Measurements from ENCODE around the gene ZSCAN9.

- TF ChIP-seq CTCF (IDR thresholded peaks at IDR 0.05) (no peak), POLR2A (IDR thresholded peaks at IDR 0.05) (no peak)
Measured at GRCh38 chr6:28206527-28206926, 18.5 kb upstream of the ZSCAN9 start.
